Osteocyte (in vitro differentiated cells): ENCODE measurements around the gene RAD51B. TPM values are rescaled to one million over a fixed set of nuclear protein-coding genes. Genes with fewer than 3 reads are reported as not detected.

ENCODE experiments used
- DNase-seq: peaks from one replicate; pipeline ENCODE4 v3.0.0; 2021; ENCODE audit warnings: mixed read lengths; ENCODE audit not compliant: unreplicated experiment; ENCODE audit errors: extremely low spot score
- H3K27ac Mint-ChIP-seq: one replicate; pipeline ENCODE4 v1.8.0; 2021; ENCODE audit warnings: mild to moderate bottlenecking, mixed read lengths; ENCODE audit not compliant: unreplicated experiment
- H3K27me3 Mint-ChIP-seq: one replicate; pipeline ENCODE4 v1.8.0; 2021; ENCODE audit warnings: mixed read lengths; ENCODE audit not compliant: unreplicated experiment
- H3K36me3 Mint-ChIP-seq: one replicate; pipeline ENCODE4 v1.8.0; 2021; ENCODE audit warnings: mixed read lengths; ENCODE audit not compliant: unreplicated experiment
- H3K4me1 Mint-ChIP-seq: one replicate; pipeline ENCODE4 v1.8.0; 2021; ENCODE audit warnings: mixed read lengths; ENCODE audit not compliant: unreplicated experiment
- H3K4me3 Mint-ChIP-seq: one replicate; pipeline ENCODE4 v1.8.0; 2021; ENCODE audit warnings: mild to moderate bottlenecking, moderate library complexity, mixed read lengths; ENCODE audit not compliant: unreplicated experiment
- H3K9me3 Mint-ChIP-seq: one replicate; pipeline ENCODE4 v1.8.0; 2021; ENCODE audit warnings: mixed read lengths; ENCODE audit not compliant: unreplicated experiment
- total RNA-seq: library from RNA; stranded (reverse); gene quantifications from 2 replicates; pipeline ENCODE4 v1.2.1, GENCODE V29; 2021
- TF ChIP-seq, protein P1 (sequence below): fragments of 200-600 bp; sonication (generic); IDR thresholded peaks from 2 replicates; pipeline ENCODE4 v1.5.0; 2021; ENCODE audit warnings: antibody characterized with exemption, mild to moderate bottlenecking, moderate library complexity

Gene RAD51B
- total RNA-seq, 1 donor from 2014 or later = 12.7 TPM

DNA sequence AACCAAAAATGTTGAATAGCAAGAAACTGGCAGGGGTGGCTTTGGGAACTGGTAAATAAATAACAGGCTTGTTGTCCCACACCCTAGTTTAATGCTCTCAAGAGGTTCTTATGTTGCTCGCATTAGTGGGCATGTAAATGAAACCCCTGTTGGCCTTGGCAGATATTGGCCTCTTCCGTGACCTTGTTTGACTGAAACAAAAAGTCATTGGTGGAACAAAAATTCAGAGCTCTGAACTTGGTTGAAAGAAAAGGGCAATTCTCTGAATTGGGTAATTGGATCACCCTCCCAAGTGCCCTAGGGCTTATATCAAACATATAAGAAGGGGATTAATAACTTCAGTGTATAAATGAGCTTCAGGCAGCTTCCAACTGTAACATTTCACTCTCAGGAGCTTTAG, 547.1 kb downstream of the RAD51B start:
- Mint-ChIP-seq H3K4me1 (peaks cover 31% of the 10 kb centered on the region), H3K9me3 (no peaks in the 10 kb centered on the region), H3K4me3 (no peak overlapping the region), H3K36me3 (no peaks in the 10 kb centered on the region), H3K27ac (no peak overlapping the region), H3K27me3 (no peaks in the 10 kb centered on the region)
- no peak for DNase-seq
- TF ChIP-seq, protein P1, sequence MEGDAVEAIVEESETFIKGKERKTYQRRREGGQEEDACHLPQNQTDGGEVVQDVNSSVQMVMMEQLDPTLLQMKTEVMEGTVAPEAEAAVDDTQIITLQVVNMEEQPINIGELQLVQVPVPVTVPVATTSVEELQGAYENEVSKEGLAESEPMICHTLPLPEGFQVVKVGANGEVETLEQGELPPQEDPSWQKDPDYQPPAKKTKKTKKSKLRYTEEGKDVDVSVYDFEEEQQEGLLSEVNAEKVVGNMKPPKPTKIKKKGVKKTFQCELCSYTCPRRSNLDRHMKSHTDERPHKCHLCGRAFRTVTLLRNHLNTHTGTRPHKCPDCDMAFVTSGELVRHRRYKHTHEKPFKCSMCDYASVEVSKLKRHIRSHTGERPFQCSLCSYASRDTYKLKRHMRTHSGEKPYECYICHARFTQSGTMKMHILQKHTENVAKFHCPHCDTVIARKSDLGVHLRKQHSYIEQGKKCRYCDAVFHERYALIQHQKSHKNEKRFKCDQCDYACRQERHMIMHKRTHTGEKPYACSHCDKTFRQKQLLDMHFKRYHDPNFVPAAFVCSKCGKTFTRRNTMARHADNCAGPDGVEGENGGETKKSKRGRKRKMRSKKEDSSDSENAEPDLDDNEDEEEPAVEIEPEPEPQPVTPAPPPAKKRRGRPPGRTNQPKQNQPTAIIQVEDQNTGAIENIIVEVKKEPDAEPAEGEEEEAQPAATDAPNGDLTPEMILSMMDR = no peak

- TF ChIP-seq, protein P1 = no peak
- no peaks in the 10 kb centered on the region for H3K36me3 Mint-ChIP-seq
- H3K9me3 Mint-ChIP-seq = no peaks in the 10 kb centered on the region
- no peaks in the 10 kb centered on the region for H3K27me3 Mint-ChIP-seq
- H3K4me1 Mint-ChIP-seq = peaks cover 31% of the 10 kb centered on the region
- no peak for DNase-seq
- no peak overlapping the region for H3K4me3 Mint-ChIP-seq
- H3K27ac Mint-ChIP-seq = no peak overlapping the region
These were observed 548.0 kb downstream of the RAD51B start for GRCh38 chr14:68367536-68367935.

DNA sequence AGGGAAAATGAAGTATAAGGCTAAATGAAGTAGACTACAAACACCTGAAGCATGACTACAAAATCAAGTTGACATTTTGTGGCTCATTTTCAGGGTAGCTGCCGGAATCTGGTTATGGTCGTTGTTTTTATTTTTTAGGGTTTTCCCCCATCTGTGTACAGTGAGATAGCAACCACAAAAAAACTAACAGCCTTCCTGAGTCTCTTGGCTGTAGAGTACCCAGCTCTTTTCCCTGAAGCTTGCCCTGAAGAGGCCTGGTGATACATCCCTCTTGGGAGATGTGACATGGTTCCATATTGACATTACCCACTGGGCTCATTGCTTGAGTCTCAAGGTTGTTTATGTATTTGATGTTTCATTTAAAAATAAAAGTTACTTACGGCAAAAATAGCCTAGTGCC, 549.3 kb downstream of the RAD51B start:
- Mint-ChIP-seq H3K4me1 (peaks cover 28% of the 10 kb centered on the region), H3K4me3 (no peak overlapping the region), H3K27ac (no peak overlapping the region), H3K27me3 (no peaks in the 10 kb centered on the region), H3K36me3 (no peaks in the 10 kb centered on the region), H3K9me3 (peaks cover 4% of the 10 kb centered on the region)
- TF ChIP-seq, protein P1 = no peak
- no peak for DNase-seq

GRCh38 chr14:68369281-68370056, 549.9 kb downstream of the RAD51B start:
- Mint-ChIP-seq H3K4me1 (peaks cover 22% of the 10 kb centered on the region), H3K9me3 (peaks cover 4% of the 10 kb centered on the region), H3K4me3 (no peak overlapping the region), H3K36me3 (no peaks in the 10 kb centered on the region), H3K27ac (no peak overlapping the region), H3K27me3 (no peaks in the 10 kb centered on the region)
- DNase-seq = no peak
- TF ChIP-seq, protein P1 = no peak

DNA sequence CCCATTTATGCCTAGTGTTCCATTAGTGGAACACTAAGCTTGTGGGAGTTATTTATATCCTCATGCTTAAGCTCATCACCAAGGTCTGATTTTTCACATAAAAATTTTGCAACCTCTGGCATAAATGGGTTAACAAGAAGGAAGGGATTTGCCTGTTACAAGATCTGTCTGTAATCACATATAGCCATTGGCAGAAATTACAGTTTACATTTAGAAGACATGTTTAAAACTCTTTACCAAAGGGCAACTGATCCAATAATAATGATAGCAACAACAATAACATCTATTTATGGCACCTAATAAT, 550.4 kb downstream of the RAD51B start:
- Mint-ChIP-seq H3K4me3 (no peak overlapping the region), H3K27ac (no peak overlapping the region), H3K9me3 (peaks cover 4% of the 10 kb centered on the region), H3K4me1 (peaks cover 16% of the 10 kb centered on the region), H3K27me3 (no peaks in the 10 kb centered on the region), H3K36me3 (no peaks in the 10 kb centered on the region)
- no peak for DNase-seq
- TF ChIP-seq, protein P1 = no peak
